Hepatocyte (in vitro differentiated cells): ENCODE results near the gene APBA3. TPM values are rescaled to one million over a fixed set of nuclear protein-coding genes. Genes with fewer than 3 reads are reported as not detected.

Source experiments
- DNase-seq: peaks from one replicate; pipeline ENCODE4 v3.0.0-alpha.2; 2016; ENCODE audit warnings: low spot score
- H2AFZ ChIP-seq: fragments of 200-600 bp; sonication (generic); 2 replicates; pipeline ENCODE4 v1.6.0; 2016; ENCODE audit warnings: antibody characterized with exemption, mild to moderate bottlenecking
- H3K27ac ChIP-seq: fragments of 200-600 bp; sonication (generic); 2 replicates; pipeline ENCODE4 v1.5.1; 2016; ENCODE audit warnings: mild to moderate bottlenecking
- H3K27me3 ChIP-seq: fragments of 200-600 bp; sonication (generic); 2 replicates; pipeline ENCODE4 v1.6.1; 2016
- H3K36me3 ChIP-seq: fragments of 200-600 bp; sonication (generic); replicated peaks from 2 replicates; pipeline ENCODE4 v1.5.1; 2016; ENCODE audit warnings: low read depth; ENCODE audit not compliant: insufficient read depth
- H3K4me1 ChIP-seq: fragments of 200-600 bp; sonication (generic); 2 replicates; pipeline ENCODE4 v1.5.1; 2016; ENCODE audit warnings: mild to moderate bottlenecking, moderate library complexity; ENCODE audit not compliant: insufficient read depth
- H3K4me2 ChIP-seq: fragments of 200-600 bp; sonication (generic); 2 replicates; pipeline ENCODE4 v1.6.0; 2016
- H3K4me3 ChIP-seq: fragments of 200-600 bp; sonication (generic); 2 replicates; pipeline ENCODE4 v1.5.1; 2016; ENCODE audit warnings: mild to moderate bottlenecking
- H3K79me2 ChIP-seq: fragments of 200-600 bp; sonication (generic); 2 replicates; pipeline ENCODE4 v1.6.0; 2017; ENCODE audit warnings: mild to moderate bottlenecking
- H3K9me2 ChIP-seq: fragments of 200-600 bp; sonication (generic); replicated peaks from 2 replicates; pipeline ENCODE4 v1.6.0; 2017; ENCODE audit warnings: mild to moderate bottlenecking; ENCODE audit not compliant: insufficient read depth
- H3K9me3 ChIP-seq: fragments of 200-600 bp; sonication (generic); 2 replicates; pipeline ENCODE4 v1.5.1; 2016; ENCODE audit warnings: low read depth, mild to moderate bottlenecking
- H4K20me1 ChIP-seq: fragments of 200-600 bp; sonication (generic); 2 replicates; pipeline ENCODE4 v1.6.0; 2016; ENCODE audit warnings: mild to moderate bottlenecking; ENCODE audit not compliant: insufficient read depth, poor library complexity, severe bottlenecking
- CTCF ChIP-seq: fragments of 200-600 bp; sonication (generic); IDR thresholded peaks from 2 replicates; pipeline ENCODE4 v1.5.1; 2016; ENCODE audit warnings: antibody characterized with exemption, mild to moderate bottlenecking; ENCODE audit not compliant: poor library complexity
- EZH2 ChIP-seq: fragments of 200-600 bp; sonication (generic); IDR thresholded peaks from 2 replicates; pipeline ENCODE4 v1.6.1; 2016; ENCODE audit warnings: antibody characterized with exemption, mild to moderate bottlenecking, borderline replicate concordance
- EZH2phosphoT487 ChIP-seq: fragments of 200-600 bp; sonication (generic); IDR thresholded peaks from one replicate; pipeline ENCODE4 v1.6.1; 2018; ENCODE audit warnings: antibody characterized with exemption, mild to moderate bottlenecking, low read depth, moderate library complexity; ENCODE audit not compliant: unreplicated experiment, severe bottlenecking
- WGBS: methylation state at CpG from one replicate; pipeline ENCODE4 v1.1.6; 2016; ENCODE audit warnings: low lambda C conversion rate; ENCODE audit errors: missing lambda C conversion rate; 5-methylcytosine and 5-hydroxymethylcytosine counted together
- polyA plus RNA-seq: library from polyadenylated mRNA; unstranded; fragments of >200 nt; fragmentation: Nextera tagmentation; extraction: Ambion mirVana; gene quantifications from 2 replicates; pipeline ENCODE4 v1.2.1, GENCODE V29; 2016
- total RNA-seq: library from RNA; depleted of rRNA; stranded (reverse); fragments of >200 nt; gene quantifications from 2 replicates; pipeline ENCODE4 v1.2.3, GENCODE V29; 2014

The APBA3 gene
- total and polyA plus RNA-seq, 2 experiments from 2014 or later = 20.7 to 25.5 TPM

- Histone ChIP-seq H2AFZ (no peak overlapping the region), H3K36me3 (no peaks in the 10 kb centered on the region), H3K79me2 (no peaks in the 10 kb centered on the region), H3K4me2 (no peak overlapping the region), H4K20me1 (no peaks in the 10 kb centered on the region), H3K4me1 (no peaks in the 10 kb centered on the region), H3K27me3 (no peaks in the 10 kb centered on the region), H3K27ac (no peak overlapping the region), H3K9me3 (no peaks in the 10 kb centered on the region), H3K4me3 (no peak overlapping the region), H3K9me2 (no peaks in the 10 kb centered on the region)
- no peak for DNase-seq
- TF ChIP-seq EZH2 = no peak
- TF ChIP-seq CTCF = no peak
- TF ChIP-seq EZH2phosphoT487 = no peak
- 88% methylated on average over 27 of the region's 53 CpGs for WGBS
Measured at GRCh38 chr19:3770136-3770999, 8.9 kb upstream of the APBA3 start.

- Histone ChIP-seq H3K4me2 (no peak overlapping the region), H4K20me1 (no peaks in the 10 kb centered on the region), H3K27ac (no peak overlapping the region), H3K79me2 (no peaks in the 10 kb centered on the region), H3K27me3 (no peaks in the 10 kb centered on the region), H2AFZ (no peak overlapping the region), H3K4me1 (no peaks in the 10 kb centered on the region), H3K36me3 (no peaks in the 10 kb centered on the region), H3K4me3 (no peak overlapping the region), H3K9me3 (no peaks in the 10 kb centered on the region), H3K9me2 (no peaks in the 10 kb centered on the region)
- DNase-seq = no peak
- WGBS = 95% methylated on average over 14 of the region's 17 CpGs
- TF ChIP-seq EZH2phosphoT487 (no peak), CTCF (no peak), EZH2 (no peak)
Measured at GRCh38 chr19:3769494-3769893, 8.0 kb upstream of the APBA3 start.

GRCh38 chr19:3768748-3769099, 7.2 kb upstream of the APBA3 start:
- TF ChIP-seq EZH2phosphoT487 (no peak), CTCF (no peak), EZH2 (no peak)
- no peak overlapping the region for H3K4me3 ChIP-seq
- no peak for DNase-seq
- H4K20me1 ChIP-seq = no peaks in the 10 kb centered on the region
- H3K79me2 ChIP-seq = peaks cover 4% of the 10 kb centered on the region
- no peaks in the 10 kb centered on the region for H3K4me1 ChIP-seq
- H3K27ac ChIP-seq = no peak overlapping the region
- H2AFZ ChIP-seq = no peak overlapping the region
- no peak overlapping the region for H3K4me2 ChIP-seq
- H3K27me3 ChIP-seq = no peaks in the 10 kb centered on the region
- 93% methylated on average over 2 of the region's 7 CpGs for WGBS
- H3K36me3 ChIP-seq = no peaks in the 10 kb centered on the region
- no peaks in the 10 kb centered on the region for H3K9me3 ChIP-seq
- H3K9me2 ChIP-seq = no peaks in the 10 kb centered on the region
